ENCODE results near the gene CXorf51B. TPM values are rescaled to one million over a fixed set of nuclear protein-coding genes. Genes with fewer than 3 reads are reported as not detected.
"Not testable (repeated sequence)": the region's sequence is repeated elsewhere in the genome, so short reads cannot be mapped to it uniquely, and the experiment has no call there.

Gene CXorf51B
- total RNA-seq (2014; rRNA removed; shearing (Covaris generic)) (not detected in 2 replicates), total RNA-seq (2022) (not detected in 2 replicates), Bru-seq, nascent RNA (not detected), BruChase-seq, experiment 1, labeled RNA remaining after a 6-hour chase (not detected), BruChase-seq, experiment 2, labeled RNA remaining after a 2-hour chase (not detected)
- long read RNA-seq: 0 reads

DNA sequence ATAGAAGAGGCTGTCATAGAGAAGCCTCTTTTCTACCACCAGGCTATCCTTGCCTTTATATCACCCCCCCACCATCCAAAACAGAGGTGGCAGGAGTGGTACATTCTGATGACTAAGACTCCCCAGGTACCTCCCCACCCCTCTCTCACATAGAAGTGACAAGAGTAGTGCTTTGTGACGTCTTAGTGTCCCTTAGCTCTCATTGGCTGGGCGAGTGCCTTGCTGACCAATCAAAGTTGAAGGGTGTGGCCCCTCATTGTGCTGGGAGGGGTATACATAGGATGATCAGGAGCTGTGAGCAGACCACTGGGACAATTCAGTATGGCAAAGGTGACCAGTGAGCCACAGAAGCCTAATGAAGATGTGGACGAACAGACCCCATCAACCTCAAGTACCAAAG lies at the start of gene CXorf51B:
Gene CXorf51B, plus strand, starts transcription at position 301 of the 400 bp plus-strand sequence. Its CDS starts 21 bp downstream, at position 322.
- POLR2A ChIA-PET; H3K4me2 ChIP-seq (ENCODE audit: low read length): not testable (repeated sequence)

DNA sequence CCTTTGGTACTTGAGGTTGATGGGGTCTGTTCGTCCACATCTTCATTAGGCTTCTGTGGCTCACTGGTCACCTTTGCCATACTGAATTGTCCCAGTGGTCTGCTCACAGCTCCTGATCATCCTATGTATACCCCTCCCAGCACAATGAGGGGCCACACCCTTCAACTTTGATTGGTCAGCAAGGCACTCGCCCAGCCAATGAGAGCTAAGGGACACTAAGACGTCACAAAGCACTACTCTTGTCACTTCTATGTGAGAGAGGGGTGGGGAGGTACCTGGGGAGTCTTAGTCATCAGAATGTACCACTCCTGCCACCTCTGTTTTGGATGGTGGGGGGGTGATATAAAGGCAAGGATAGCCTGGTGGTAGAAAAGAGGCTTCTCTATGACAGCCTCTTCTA lies 5.1 kb downstream of the CXorf51B start, which contains the start of gene CXorf51A:
Gene CXorf51A, minus strand, starts transcription at position 101 of the 400 bp plus-strand sequence. Its CDS starts 21 bp downstream, at position 80.
- H3K36me3 ChIP-seq (ENCODE audit: insufficient read depth, low read length); BruUV-seq (replicated peaks); H2AFZ ChIP-seq (ENCODE audit: low read length); H3K9me3 ChIP-seq (ENCODE audit: low read length); H3K27ac ChIP-seq (ENCODE audit: low read depth, low read length, poor library complexity, severe bottlenecking); H3K4me2 ChIP-seq (ENCODE audit: low read length); H3K4me1 ChIP-seq (ENCODE audit: insufficient read depth, low read length, poor library complexity, severe bottlenecking); H3K79me2 ChIP-seq (ENCODE audit: insufficient read depth, low read depth, low read length); H4K20me1 ChIP-seq (ENCODE audit: insufficient read depth, low read length); DNase-seq (ENCODE audit: low spot score); CTCF ChIA-PET (ENCODE audit: unreplicated experiment); H3K9me2 ChIP-seq (ENCODE audit: insufficient read depth, low read length); POLR2A ChIA-PET; intact Hi-C loops (cut with micrococcal nuclease; ENCODE audit: unreplicated experiment); H3K4me3 ChIP-seq (ENCODE audit: low read depth, low read length, poor library complexity, severe bottlenecking): not testable (repeated sequence)

More for the DNA sequence above, at the start of gene CXorf51B:
- H3K36me3 ChIP-seq (ENCODE audit: insufficient read depth, low read length); BruUV-seq (replicated peaks); H4K20me1 ChIP-seq (ENCODE audit: insufficient read depth, low read length); H3K27ac ChIP-seq (ENCODE audit: low read depth, low read length, poor library complexity, severe bottlenecking); H3K4me1 ChIP-seq (ENCODE audit: insufficient read depth, low read length, poor library complexity, severe bottlenecking); intact Hi-C loops (cut with micrococcal nuclease; ENCODE audit: unreplicated experiment); H3K9me3 ChIP-seq (ENCODE audit: low read length); H3K79me2 ChIP-seq (ENCODE audit: insufficient read depth, low read depth, low read length); H3K4me3 ChIP-seq (ENCODE audit: low read depth, low read length, poor library complexity, severe bottlenecking); H2AFZ ChIP-seq (ENCODE audit: low read length); CTCF ChIA-PET (ENCODE audit: unreplicated experiment); DNase-seq (ENCODE audit: low spot score); H3K9me2 ChIP-seq (ENCODE audit: insufficient read depth, low read length): not testable (repeated sequence)

DNA sequence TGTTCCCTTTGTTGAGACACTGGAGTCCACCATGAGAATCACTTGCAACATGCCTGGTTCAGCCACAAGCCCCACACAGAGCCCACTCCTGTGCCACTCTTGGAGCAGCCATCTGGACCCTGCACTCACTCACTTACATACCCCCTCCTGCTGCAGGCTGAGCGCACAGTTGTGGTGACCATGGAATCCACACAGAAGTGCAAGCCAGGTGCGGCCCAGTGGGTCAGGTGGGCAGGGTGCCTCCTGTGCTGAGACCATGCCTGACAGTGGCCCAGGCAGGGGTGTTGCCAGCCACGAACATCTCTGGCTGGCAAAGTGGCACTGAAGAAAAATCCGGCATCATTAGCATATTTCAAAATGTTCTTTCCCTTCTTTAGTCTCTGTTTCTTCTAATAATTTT lies 22.4 kb downstream of the CXorf51B start:
- H3K9me3 ChIP-seq (ENCODE audit: low read length): no peaks in the 10 kb centered on the region
- no peaks in the 10 kb centered on the region for H3K79me2 ChIP-seq (ENCODE audit: insufficient read depth, low read depth, low read length)
- intact Hi-C loops (cut with micrococcal nuclease; ENCODE audit: unreplicated experiment): no loop called here
- H3K4me3 ChIP-seq (ENCODE audit: low read depth, low read length, poor library complexity, severe bottlenecking): no peak overlapping the region
- no peak for DNase-seq (ENCODE audit: low spot score)
- CTCF ChIA-PET (ENCODE audit: unreplicated experiment): no interaction called here
- H3K27ac ChIP-seq (ENCODE audit: low read depth, low read length, poor library complexity, severe bottlenecking): no peak overlapping the region
- no peaks in the 10 kb centered on the region for H3K36me3 ChIP-seq (ENCODE audit: insufficient read depth, low read length)
- no peak overlapping the region for H2AFZ ChIP-seq (ENCODE audit: low read length)
- BruUV-seq (replicated peaks): no TSS peak
- H3K9me2 ChIP-seq (ENCODE audit: insufficient read depth, low read length): no peaks in the 10 kb centered on the region
- H4K20me1 ChIP-seq (ENCODE audit: insufficient read depth, low read length): no peaks in the 10 kb centered on the region
- no peak overlapping the region for H3K4me2 ChIP-seq (ENCODE audit: low read length)
- TF ChIP-seq, protein P1, sequence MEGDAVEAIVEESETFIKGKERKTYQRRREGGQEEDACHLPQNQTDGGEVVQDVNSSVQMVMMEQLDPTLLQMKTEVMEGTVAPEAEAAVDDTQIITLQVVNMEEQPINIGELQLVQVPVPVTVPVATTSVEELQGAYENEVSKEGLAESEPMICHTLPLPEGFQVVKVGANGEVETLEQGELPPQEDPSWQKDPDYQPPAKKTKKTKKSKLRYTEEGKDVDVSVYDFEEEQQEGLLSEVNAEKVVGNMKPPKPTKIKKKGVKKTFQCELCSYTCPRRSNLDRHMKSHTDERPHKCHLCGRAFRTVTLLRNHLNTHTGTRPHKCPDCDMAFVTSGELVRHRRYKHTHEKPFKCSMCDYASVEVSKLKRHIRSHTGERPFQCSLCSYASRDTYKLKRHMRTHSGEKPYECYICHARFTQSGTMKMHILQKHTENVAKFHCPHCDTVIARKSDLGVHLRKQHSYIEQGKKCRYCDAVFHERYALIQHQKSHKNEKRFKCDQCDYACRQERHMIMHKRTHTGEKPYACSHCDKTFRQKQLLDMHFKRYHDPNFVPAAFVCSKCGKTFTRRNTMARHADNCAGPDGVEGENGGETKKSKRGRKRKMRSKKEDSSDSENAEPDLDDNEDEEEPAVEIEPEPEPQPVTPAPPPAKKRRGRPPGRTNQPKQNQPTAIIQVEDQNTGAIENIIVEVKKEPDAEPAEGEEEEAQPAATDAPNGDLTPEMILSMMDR (conservative IDR thresholded peaks at IDR 0.05; ENCODE audit: low read length): no peak
- no peak for TF ChIP-seq EZH2phosphoT487 (IDR thresholded peaks at IDR 0.05; ENCODE audit: borderline replicate concordance, low read depth, low read length)
- POLR2A ChIA-PET: no interaction called here
- no peaks in the 10 kb centered on the region for H3K4me1 ChIP-seq (ENCODE audit: insufficient read depth, low read length, poor library complexity, severe bottlenecking)

DNA sequence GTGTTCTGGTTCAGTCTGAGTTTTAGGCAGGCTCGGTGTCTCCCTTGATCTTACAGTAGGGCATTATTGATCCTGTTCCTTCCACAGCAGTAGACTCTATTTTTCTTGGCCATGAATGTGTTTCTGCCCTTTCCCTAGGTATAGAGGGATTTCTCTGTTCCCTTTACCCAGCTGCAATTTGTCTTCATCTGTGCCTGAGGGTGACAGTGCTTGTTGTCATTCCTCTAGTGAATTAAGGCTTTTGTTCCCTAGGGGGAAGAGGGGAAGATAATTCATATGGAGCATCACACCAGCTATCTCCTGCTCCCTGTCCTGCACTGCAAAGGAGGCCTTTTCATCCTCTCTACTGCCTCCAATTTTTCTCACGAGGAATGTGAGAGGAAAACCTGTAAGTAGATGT lies 44.7 kb downstream of the CXorf51B start:
- POLR2A ChIA-PET: no interaction called here
- CTCF ChIA-PET (ENCODE audit: unreplicated experiment): no interaction called here
- intact Hi-C loops (cut with micrococcal nuclease; ENCODE audit: unreplicated experiment): no loop called here
- Histone ChIP-seq H3K36me3 (ENCODE audit: insufficient read depth, low read length) (no peaks in the 10 kb centered on the region), H3K79me2 (ENCODE audit: insufficient read depth, low read depth, low read length) (no peaks in the 10 kb centered on the region), H2AFZ (ENCODE audit: low read length) (no peak overlapping the region), H3K9me2 (ENCODE audit: insufficient read depth, low read length) (no peaks in the 10 kb centered on the region), H3K4me1 (ENCODE audit: insufficient read depth, low read length, poor library complexity, severe bottlenecking) (no peaks in the 10 kb centered on the region), H4K20me1 (ENCODE audit: insufficient read depth, low read length) (no peaks in the 10 kb centered on the region), H3K27ac (ENCODE audit: low read depth, low read length, poor library complexity, severe bottlenecking) (no peak overlapping the region), H3K4me3 (ENCODE audit: low read depth, low read length, poor library complexity, severe bottlenecking) (no peak overlapping the region), H3K9me3 (ENCODE audit: low read length) (no peaks in the 10 kb centered on the region), H3K4me2 (ENCODE audit: low read length) (no peak overlapping the region)
- no peak for DNase-seq (ENCODE audit: low spot score)
- TF ChIP-seq, protein P1 (conservative IDR thresholded peaks at IDR 0.05; ENCODE audit: low read length): no peak
- TF ChIP-seq EZH2phosphoT487 (IDR thresholded peaks at IDR 0.05; ENCODE audit: borderline replicate concordance, low read depth, low read length): no peak
- BruUV-seq (replicated peaks): no TSS peak
